NB4 (cell line): Measurements from ENCODE around the gene CATSPER3.

Experiments used
- DNase-seq: peaks from one replicate; pipeline ENCODE4 v3.0.0; 2010; ENCODE audit warnings: low read depth
- H3K4me3 ChIP-seq: one replicate; pipeline ENCODE4 v1.5.1; 2011; ENCODE audit warnings: mild to moderate bottlenecking, low read depth, low read length, moderate library complexity
- MYC ChIP-seq: IDR thresholded peaks from 2 replicates; pipeline ENCODE4 v1.6.1; 2011; ENCODE audit warnings: low read depth, low read length
- POLR2A ChIP-seq: IDR thresholded peaks from 2 replicates; pipeline ENCODE4 v1.6.1; 2011; ENCODE audit warnings: mild to moderate bottlenecking; ENCODE audit not compliant: insufficient read length; ENCODE audit errors: extremely low read depth
- TF ChIP-seq, protein P1 (sequence below): IDR thresholded peaks from 2 replicates; pipeline ENCODE4 v1.6.1; 2011; ENCODE audit warnings: low read depth, low read length
- TF ChIP-seq, protein P2 (sequence below): IDR thresholded peaks from one replicate; pipeline ENCODE4 v1.5.1; 2012; ENCODE audit warnings: low read depth, low read length

CATSPER3 gene

GRCh38 chr5:134958755-134959154 lies 9.0 kb upstream of the CATSPER3 start:
- H3K4me3 ChIP-seq, result no peak overlapping the region
- no peak for DNase-seq
- TF ChIP-seq, protein P1, sequence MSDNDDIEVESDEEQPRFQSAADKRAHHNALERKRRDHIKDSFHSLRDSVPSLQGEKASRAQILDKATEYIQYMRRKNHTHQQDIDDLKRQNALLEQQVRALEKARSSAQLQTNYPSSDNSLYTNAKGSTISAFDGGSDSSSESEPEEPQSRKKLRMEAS, result no peak
- no peak for TF ChIP-seq MYC
- TF ChIP-seq, protein P2, sequence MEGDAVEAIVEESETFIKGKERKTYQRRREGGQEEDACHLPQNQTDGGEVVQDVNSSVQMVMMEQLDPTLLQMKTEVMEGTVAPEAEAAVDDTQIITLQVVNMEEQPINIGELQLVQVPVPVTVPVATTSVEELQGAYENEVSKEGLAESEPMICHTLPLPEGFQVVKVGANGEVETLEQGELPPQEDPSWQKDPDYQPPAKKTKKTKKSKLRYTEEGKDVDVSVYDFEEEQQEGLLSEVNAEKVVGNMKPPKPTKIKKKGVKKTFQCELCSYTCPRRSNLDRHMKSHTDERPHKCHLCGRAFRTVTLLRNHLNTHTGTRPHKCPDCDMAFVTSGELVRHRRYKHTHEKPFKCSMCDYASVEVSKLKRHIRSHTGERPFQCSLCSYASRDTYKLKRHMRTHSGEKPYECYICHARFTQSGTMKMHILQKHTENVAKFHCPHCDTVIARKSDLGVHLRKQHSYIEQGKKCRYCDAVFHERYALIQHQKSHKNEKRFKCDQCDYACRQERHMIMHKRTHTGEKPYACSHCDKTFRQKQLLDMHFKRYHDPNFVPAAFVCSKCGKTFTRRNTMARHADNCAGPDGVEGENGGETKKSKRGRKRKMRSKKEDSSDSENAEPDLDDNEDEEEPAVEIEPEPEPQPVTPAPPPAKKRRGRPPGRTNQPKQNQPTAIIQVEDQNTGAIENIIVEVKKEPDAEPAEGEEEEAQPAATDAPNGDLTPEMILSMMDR, result no peak
- TF ChIP-seq POLR2A, result no peak

GRCh38 chr5:134963098-134963497 lies 4.6 kb upstream of the CATSPER3 start:
- TF ChIP-seq POLR2A (no peak), MYC (no peak)
- TF ChIP-seq, protein P1, result no peak
- TF ChIP-seq, protein P2, result no peak
- no peak overlapping the region for H3K4me3 ChIP-seq
- DNase-seq, result no peak

- no peak for TF ChIP-seq POLR2A
- TF ChIP-seq MYC, result no peak
- TF ChIP-seq, protein P1, result no peak
- TF ChIP-seq, protein P2, result no peak
- no peak overlapping the region for H3K4me3 ChIP-seq
- no peak for DNase-seq
These were observed 3.1 kb upstream of the CATSPER3 start for GRCh38 chr5:134964359-134965270.

DNA sequence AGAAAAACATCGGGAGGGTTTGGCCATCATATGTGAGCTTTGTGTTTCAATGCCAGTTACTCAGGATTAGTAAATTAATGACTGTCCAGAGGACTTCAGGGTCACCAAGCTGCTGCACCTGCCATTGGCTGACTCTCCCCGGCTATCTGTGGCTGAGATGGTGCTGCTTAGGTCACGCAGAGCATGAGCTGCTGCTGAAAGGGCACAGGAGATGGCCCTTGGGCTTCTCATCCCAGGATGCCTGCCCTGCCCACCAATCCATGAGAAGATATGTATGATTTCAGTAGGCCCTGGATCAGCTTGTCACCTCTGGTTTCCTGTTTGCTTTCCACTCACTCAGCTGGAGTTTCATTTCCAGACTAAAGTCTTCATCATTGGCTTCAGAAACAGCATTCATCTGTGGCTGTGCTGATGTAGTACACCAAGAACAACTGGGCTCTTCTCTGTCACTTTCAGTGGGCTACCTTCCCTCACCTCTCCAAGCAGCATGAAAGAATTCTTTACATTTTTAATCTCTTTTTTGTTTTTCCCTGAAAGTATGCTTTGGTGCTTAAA lies 2.4 kb upstream of the CATSPER3 start:
- no peak for TF ChIP-seq MYC
- TF ChIP-seq, protein P2, result no peak
- TF ChIP-seq POLR2A, result no peak
- TF ChIP-seq, protein P1, result no peak
- DNase-seq, result no peak
- H3K4me3 ChIP-seq, result no peak overlapping the region

DNA sequence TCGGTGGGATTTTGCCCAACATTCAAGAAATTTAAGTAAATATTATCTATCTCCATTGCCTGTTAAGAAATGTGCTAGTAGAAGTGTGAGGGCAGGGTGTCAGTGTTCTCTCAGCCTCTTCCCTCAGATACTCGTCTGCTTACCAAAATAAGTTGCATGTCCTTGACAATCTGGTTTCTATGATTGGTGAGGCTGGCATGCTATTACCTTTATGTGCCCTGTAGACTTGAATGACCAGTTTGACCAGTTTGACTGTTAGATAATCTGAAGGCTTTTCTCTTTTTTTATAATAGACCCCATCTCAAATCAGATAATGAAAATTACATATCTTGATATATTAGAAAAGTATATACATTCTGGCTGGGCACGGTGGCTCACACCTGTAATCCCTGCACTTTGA lies 348 bp downstream of the CATSPER3 start:
- no peak overlapping the region for H3K4me3 ChIP-seq
- TF ChIP-seq POLR2A (no peak), MYC (no peak)
- TF ChIP-seq, protein P2, result no peak
- TF ChIP-seq, protein P1, result no peak
- no peak for DNase-seq
